Caco-2 (cell line): ENCODE measurements around the gene BFSP1. TPM values are rescaled to one million over a fixed set of nuclear protein-coding genes. Genes with fewer than 3 reads are reported as not detected.

ENCODE experiments used
- BruUV-seq: library from RNA; stranded (reverse); fragments of 400-500 nt; replicated peaks from 2 replicates; lab custom pipeline; 2021; lab: Mats Ljungman, UMichigan
- CTCF ChIA-PET: fragments of 300-600 bp; sonication (Branson Sonifier 250); formaldehyde crosslinking; loops from one replicate; lab custom pipeline; 2022; ENCODE audit warnings: antibody characterized with exemption; lab: Charles Lee
- POLR2A ChIA-PET: fragments of 300-600 bp; sonication (Branson Sonifier 250); formaldehyde crosslinking; loops from one replicate; lab custom pipeline; 2022; ENCODE audit warnings: antibody characterized with exemption; lab: Charles Lee
- DNase-seq, 2 experiments: peaks; one replicate each; pipeline versions ENCODE4 v3.0.0 to v3.0.0-alpha.2; 2020 to 2022
- H3K27me3 ChIP-seq: replicated peaks from 2 replicates; pipeline ENCODE4 v1.6.0; 2011; ENCODE audit warnings: low read length; ENCODE audit not compliant: control insufficient read depth, insufficient read depth
- H3K36me3 ChIP-seq: 2 replicates; pipeline ENCODE4 v1.5.1; 2011; ENCODE audit warnings: low read length; ENCODE audit not compliant: control insufficient read depth, insufficient read depth
- H3K4me1 ChIP-seq: fragments of 250-450 bp; sonication (Bioruptor Pico); 2 replicates; pipeline ENCODE4 v1.5.1; 2020; ENCODE audit warnings: mild to moderate bottlenecking
- H3K4me3 ChIP-seq: 2 replicates; pipeline ENCODE4 v1.5.1; 2011; ENCODE audit warnings: low read depth, mild to moderate bottlenecking, control low read depth, low read length
- H3K9me3 ChIP-seq: fragments of 250-450 bp; sonication (Bioruptor Pico); 2 replicates; pipeline ENCODE4 v1.5.1; 2020; ENCODE audit warnings: mild to moderate bottlenecking, moderate library complexity
- H3K27ac Mint-ChIP-seq: one replicate; pipeline ENCODE4 v1.8.0; 2022; ENCODE audit warnings: mixed read lengths; ENCODE audit not compliant: unreplicated experiment
- H3K27me3 Mint-ChIP-seq: one replicate; pipeline ENCODE4 v1.8.0; 2022; ENCODE audit warnings: mixed read lengths; ENCODE audit not compliant: insufficient read depth, unreplicated experiment
- H3K36me3 Mint-ChIP-seq: one replicate; pipeline ENCODE4 v1.8.0; 2022; ENCODE audit warnings: mild to moderate bottlenecking, mixed read lengths; ENCODE audit not compliant: insufficient read depth, unreplicated experiment
- H3K4me1 Mint-ChIP-seq: one replicate; pipeline ENCODE4 v1.8.0; 2022; ENCODE audit warnings: low read depth, mixed read lengths; ENCODE audit not compliant: unreplicated experiment
- H3K4me3 Mint-ChIP-seq: one replicate; pipeline ENCODE4 v1.8.0; 2022; ENCODE audit warnings: mild to moderate bottlenecking, moderate library complexity, mixed read lengths; ENCODE audit not compliant: unreplicated experiment
- H3K9me3 Mint-ChIP-seq: one replicate; pipeline ENCODE4 v1.8.0; 2022; ENCODE audit warnings: mixed read lengths; ENCODE audit not compliant: unreplicated experiment
- intact Hi-C: fragments of 100-400 bp; cut with micrococcal nuclease; formaldehyde crosslinking; loops from one replicate; pipeline ENCODE4 v1.10.0; 2022; ENCODE audit not compliant: unreplicated experiment
- total RNA-seq: library from RNA; stranded (reverse); gene quantifications from 2 replicates; pipeline ENCODE4 v1.2.3, GENCODE V29; 2022
- TF ChIP-seq, protein P1 (sequence below), 2 experiments: fragments of 200-600 bp in 1 of 2; IDR thresholded peaks; 1 replicate in 1 of 2; 2 replicates in 1 of 2; pipeline versions ENCODE4 v1.5.1 to v1.8.0; 2011 to 2022; ENCODE audit warnings: antibody characterized with exemption in 1 of 2, control low read depth in 1 of 2, inconsistent platforms in 1 of 2, low read depth in 1 of 2, low read length in 1 of 2, mild to moderate bottlenecking in 1 of 2, moderate library complexity in 1 of 2; ENCODE audit not compliant: insufficient read depth in 1 of 2, severe bottlenecking in 1 of 2, unreplicated experiment in 1 of 2

Gene BFSP1
- total RNA-seq, 1 experiment from 2014 or later = 22.7 TPM

GRCh38 chr20:17452441-17452840 lies 78.7 kb downstream of the BFSP1 start:
- H3K4me1 Mint-ChIP-seq = no peaks in the 10 kb centered on the region
- no peaks in the 10 kb centered on the region for H3K9me3 Mint-ChIP-seq
- Histone ChIP-seq H3K4me1 (no peaks in the 10 kb centered on the region), H3K4me3 (no peak overlapping the region), H3K9me3 (no peaks in the 10 kb centered on the region), H3K27me3 (no peaks in the 10 kb centered on the region), H3K36me3 (no peaks in the 10 kb centered on the region)
- H3K27ac Mint-ChIP-seq = no peak overlapping the region
- no peaks in the 10 kb centered on the region for H3K36me3 Mint-ChIP-seq
- TF ChIP-seq, protein P1, sequence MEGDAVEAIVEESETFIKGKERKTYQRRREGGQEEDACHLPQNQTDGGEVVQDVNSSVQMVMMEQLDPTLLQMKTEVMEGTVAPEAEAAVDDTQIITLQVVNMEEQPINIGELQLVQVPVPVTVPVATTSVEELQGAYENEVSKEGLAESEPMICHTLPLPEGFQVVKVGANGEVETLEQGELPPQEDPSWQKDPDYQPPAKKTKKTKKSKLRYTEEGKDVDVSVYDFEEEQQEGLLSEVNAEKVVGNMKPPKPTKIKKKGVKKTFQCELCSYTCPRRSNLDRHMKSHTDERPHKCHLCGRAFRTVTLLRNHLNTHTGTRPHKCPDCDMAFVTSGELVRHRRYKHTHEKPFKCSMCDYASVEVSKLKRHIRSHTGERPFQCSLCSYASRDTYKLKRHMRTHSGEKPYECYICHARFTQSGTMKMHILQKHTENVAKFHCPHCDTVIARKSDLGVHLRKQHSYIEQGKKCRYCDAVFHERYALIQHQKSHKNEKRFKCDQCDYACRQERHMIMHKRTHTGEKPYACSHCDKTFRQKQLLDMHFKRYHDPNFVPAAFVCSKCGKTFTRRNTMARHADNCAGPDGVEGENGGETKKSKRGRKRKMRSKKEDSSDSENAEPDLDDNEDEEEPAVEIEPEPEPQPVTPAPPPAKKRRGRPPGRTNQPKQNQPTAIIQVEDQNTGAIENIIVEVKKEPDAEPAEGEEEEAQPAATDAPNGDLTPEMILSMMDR (IDR thresholded peaks at IDR 0.05; ENCODE audit: insufficient read depth in 1 of 2, low read depth in 1 of 2, low read length in 1 of 2, severe bottlenecking in 1 of 2, unreplicated experiment in 1 of 2) = no peak
- ChIA-PET POLR2A (no interaction called here), CTCF (no interaction called here)
- H3K27me3 Mint-ChIP-seq = no peaks in the 10 kb centered on the region
- BruUV-seq = no TSS peak
- no peak overlapping the region for H3K4me3 Mint-ChIP-seq
- no peak for DNase-seq
- intact Hi-C loops = no loop called here

DNA sequence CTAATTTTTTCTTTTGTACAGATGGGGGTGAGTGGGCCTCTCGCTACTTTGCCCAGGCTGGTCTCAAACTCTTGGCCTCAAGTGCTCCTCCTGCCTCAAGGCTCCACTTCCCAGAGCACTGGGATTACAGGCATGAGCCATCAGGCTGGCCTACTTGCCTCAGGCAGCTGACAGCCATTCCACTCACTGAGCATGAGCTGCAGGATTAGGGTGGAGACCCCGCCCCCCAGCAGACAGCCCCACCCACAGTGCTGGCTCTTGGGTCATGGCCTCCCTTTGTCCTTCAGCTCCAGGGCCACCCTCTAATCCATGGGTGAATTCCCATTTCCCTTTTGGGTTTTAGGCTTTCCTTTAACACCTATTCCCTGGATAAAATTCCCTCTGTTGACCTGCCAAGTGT lies 82.1 kb downstream of the BFSP1 start:
- POLR2A ChIA-PET = no interaction called here
- Mint-ChIP-seq H3K27me3 (no peaks in the 10 kb centered on the region), H3K36me3 (no peaks in the 10 kb centered on the region)

GRCh38 chr20:17448071-17448470 lies 83.1 kb downstream of the BFSP1 start:
- POLR2A ChIA-PET = no interaction called here

More for the DNA sequence above, 82.1 kb downstream of the BFSP1 start:
- H3K4me1 Mint-ChIP-seq = peaks cover 12% of the 10 kb centered on the region
- BruUV-seq = no TSS peak
- no peaks in the 10 kb centered on the region for H3K27me3 ChIP-seq
- no peaks in the 10 kb centered on the region for H3K9me3 Mint-ChIP-seq
- no peak overlapping the region for H3K4me3 Mint-ChIP-seq
- no peak overlapping the region for H3K4me3 ChIP-seq
- no peaks in the 10 kb centered on the region for H3K36me3 ChIP-seq
- peak; percentile 24 to 52 for DNase-seq
- intact Hi-C loops = loop anchor here (10.0 kb wide), 2 partner anchors 86 to 156 kb away; partner anchors contain the start of gene BFSP1
- CTCF ChIA-PET = interaction anchor here (0.6 to 0.7 kb wide), 2 partner anchors 70 to 347 kb away, joined by 4 to 12 read pairs; no protein-coding TSS in a partner anchor
- peaks cover 16% of the 10 kb centered on the region for H3K4me1 ChIP-seq
- H3K9me3 ChIP-seq = no peaks in the 10 kb centered on the region
- TF ChIP-seq, protein P1 (IDR thresholded peaks at IDR 0.05; ENCODE audit: insufficient read depth in 1 of 2, low read depth in 1 of 2, low read length in 1 of 2, severe bottlenecking in 1 of 2, unreplicated experiment in 1 of 2) = no peak
- H3K27ac Mint-ChIP-seq = no peak overlapping the region

More at GRCh38 chr20:17448071-17448470, 83.1 kb downstream of the BFSP1 start:
- H3K27me3 ChIP-seq = no peaks in the 10 kb centered on the region
- no peaks in the 10 kb centered on the region for H3K9me3 ChIP-seq
- no peak overlapping the region for H3K4me3 ChIP-seq
- Mint-ChIP-seq H3K27ac (no peak overlapping the region), H3K4me1 (peaks cover 19% of the 10 kb centered on the region), H3K9me3 (no peaks in the 10 kb centered on the region), H3K4me3 (no peak overlapping the region), H3K27me3 (no peaks in the 10 kb centered on the region), H3K36me3 (no peaks in the 10 kb centered on the region)
- no peaks in the 10 kb centered on the region for H3K36me3 ChIP-seq
- no TSS peak for BruUV-seq
- intact Hi-C loops = loop anchor here (10.0 kb wide), 2 partner anchors 87 to 157 kb away; partner anchors contain the start of gene BFSP1
- CTCF ChIA-PET = no interaction called here
- DNase-seq = no peak
- TF ChIP-seq, protein P1 (IDR thresholded peaks at IDR 0.05; ENCODE audit: insufficient read depth in 1 of 2, low read depth in 1 of 2, low read length in 1 of 2, severe bottlenecking in 1 of 2, unreplicated experiment in 1 of 2) = no peak
- H3K4me1 ChIP-seq = peaks cover 24% of the 10 kb centered on the region
